Activated T-cell treated with anti-CD3 and anti-CD28 coated beads for 1 hour (primary cell): ENCODE measurements around the gene CNTFR.
A peak's percentile ranks its signal among the peaks of the same experiment; 100 is the strongest.

Experiments
- DNase-seq: peaks from one replicate; pipeline ENCODE4 v3.0.0-alpha.2; 2020; ENCODE audit warnings: low read depth

The CNTFR gene

DNA sequence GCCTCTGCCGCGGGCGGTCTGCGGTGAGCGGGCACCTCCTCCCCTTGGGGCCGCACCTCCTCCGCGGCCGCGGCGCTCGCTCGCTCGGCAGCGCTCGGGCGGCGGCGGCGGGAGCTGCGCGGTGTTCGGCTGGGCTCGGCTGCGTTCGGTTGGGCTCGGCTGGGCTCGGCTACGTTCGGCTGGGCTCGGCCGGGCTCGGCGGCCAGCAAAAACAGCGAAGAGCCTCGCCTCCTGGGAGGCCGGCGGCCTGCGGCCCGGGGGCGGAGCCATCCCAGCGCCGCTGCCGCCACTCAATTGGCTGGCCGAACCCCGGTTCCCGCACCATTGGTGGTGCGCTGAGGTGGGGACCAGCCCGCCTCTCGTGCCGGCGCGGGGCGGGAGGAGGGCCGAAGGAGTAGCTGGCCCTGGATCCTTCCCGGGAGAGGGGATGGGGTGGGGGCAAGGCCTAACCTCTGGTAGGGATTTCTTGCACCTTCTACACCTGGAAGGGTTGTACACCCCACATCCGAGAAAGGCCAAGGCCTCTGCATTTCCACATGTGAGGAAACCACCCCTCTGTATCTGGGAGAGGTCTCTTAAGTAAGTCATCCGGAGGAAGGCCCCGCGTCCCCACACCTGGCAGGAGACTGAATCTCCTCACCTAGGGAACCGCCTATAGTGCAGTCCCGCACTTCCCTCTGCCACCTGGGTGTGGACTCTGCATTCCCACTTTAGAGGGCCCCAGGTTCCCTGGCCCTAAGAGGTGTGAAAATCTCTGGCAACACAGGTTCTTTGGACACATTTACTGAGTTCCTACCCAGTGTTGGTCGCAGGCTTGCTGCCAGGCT lies 66.3 kb downstream of the CNTFR start, which contains the start of gene ENHO:
ENHO (minus strand) TSS at position 20 of the 827 bp plus-strand sequence. CDS start 1,295 bp downstream, outside the sequence.
- peak; percentile 79 for DNase-seq

DNA sequence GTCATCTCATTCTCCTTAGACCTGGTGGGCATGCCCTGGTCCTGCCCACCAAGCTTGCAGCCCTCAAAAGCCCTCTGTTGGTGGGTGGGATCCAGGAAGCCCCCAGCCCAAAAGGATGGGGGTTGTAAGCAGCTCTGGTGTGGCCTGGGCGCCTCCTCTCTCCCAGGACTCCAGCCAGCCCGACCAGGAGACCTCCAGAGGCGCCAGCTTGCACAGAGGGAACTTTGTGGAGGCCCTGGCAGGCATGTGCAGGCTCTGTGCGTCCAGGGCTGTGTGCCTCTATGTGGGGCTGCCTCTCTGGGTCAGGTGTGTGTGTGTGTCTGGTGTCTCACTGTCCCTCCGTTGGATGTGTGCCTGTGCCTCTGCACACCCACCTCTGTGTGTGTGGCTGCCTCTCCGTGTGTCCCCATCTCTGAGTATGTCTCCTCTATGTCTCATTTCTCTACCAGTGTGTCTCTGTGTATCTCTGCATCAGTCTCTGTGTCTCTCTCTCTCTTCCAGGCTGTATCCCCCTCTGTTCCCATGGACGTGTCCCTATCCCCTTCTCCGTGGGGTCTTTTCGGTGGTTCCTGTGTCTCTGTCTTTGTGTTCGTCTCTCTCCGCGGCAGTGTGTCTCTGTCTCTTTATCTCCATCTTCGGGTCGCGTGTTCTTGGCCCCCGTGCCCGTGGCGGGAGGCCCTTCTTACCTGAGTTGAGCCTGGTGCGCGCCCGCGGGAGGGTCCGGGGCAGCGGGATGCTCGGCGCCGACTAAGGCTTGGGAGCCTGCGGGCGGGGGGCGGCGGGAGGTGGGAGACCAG lies 67.2 kb downstream of the CNTFR start:
- DNase-seq = no peak

DNA sequence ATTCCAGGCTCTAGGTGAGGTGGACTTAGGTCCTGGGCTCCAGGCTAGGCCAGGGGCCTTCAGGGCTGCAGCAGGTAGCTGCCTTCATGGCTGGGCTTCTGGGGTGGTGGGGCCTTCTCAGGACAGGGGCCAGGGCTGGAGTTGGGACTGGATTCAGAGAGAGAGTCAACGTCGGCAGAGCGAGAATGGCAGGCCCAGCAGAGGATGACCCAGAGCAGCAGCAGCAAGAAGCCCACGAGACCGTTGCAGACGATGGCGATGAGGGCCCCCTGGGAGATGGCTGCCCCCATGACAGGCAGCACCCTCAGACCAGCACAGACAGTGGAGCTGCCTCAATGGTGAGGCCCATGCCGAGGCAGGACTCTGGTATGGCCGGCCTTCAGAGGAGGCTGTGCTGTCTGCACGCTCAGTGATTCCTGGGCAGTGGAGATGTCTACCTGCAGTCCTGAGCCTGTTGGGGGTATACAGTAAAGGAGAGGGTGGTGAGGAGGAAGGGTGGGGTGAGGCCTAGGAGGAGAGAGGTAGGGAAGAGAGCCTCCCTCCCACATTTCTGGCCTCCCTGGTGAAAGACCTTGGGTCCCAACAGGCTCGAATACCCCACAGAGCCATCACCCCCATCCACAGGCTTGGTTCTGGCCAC lies 68.0 kb downstream of the CNTFR start:
- DNase-seq = no peak

DNA sequence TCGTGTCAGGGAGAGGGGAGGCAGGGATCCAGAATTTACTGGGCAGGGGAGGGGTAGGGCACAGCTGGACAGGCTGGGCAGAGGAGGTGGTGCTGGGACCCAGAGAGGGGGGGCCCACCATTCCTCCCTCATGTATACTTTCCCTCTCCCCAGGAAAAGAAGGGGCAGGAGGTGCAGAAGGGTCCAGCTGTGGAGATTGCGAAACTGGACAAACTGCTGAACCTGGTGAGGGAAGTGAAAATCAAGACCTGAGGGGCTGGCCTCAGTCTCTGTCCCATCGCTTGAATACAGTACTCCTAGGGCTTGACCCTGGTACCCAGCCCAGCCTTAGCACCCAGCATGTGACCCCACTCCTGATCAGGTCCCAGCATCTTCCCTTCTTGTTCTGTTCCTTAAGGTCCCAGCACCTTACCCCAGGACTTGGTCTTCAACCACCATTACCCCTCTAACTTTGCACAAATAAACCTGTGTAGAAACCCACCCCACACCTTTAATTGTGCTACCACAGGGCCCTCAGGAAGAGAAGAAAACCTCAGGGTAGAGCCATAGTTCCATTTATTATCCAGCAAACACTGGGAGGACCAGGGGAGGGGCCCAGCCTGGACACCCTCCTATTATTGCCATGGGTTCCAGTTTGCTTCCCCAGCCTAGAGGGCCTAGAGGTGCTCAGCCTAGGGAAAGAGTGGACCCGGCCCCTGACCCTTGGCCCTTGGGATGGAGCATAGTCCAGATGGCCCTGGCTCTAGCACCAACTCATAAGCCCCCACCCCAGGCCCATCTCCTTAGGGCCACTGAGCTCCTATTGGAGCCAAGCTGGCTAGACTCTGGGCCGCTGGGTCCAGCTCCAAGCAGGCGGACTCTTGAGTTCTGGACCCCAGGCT lies 68.8 kb downstream of the CNTFR start:
- DNase-seq = no peak

DNA sequence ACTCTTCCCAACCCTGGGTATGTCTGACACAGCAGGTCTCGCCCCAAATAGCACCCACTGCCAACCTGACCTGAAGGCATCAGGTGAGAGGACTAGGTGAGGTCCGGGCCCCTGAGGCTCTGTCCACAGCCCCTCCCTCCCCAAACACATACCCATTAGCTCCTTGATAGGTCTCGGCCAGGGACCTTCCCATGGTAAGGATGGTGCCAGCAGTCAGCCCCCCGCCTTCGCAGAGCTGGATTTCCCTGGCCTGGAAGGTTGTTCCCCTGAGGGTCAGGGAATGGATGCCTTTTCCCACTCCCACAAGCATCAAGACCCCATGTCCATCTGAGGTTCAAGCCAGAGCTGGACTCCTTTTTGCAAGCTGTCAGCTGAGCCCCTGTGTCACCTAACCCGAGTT lies 69.4 kb downstream of the CNTFR start:
- DNase-seq = no peak

DNA sequence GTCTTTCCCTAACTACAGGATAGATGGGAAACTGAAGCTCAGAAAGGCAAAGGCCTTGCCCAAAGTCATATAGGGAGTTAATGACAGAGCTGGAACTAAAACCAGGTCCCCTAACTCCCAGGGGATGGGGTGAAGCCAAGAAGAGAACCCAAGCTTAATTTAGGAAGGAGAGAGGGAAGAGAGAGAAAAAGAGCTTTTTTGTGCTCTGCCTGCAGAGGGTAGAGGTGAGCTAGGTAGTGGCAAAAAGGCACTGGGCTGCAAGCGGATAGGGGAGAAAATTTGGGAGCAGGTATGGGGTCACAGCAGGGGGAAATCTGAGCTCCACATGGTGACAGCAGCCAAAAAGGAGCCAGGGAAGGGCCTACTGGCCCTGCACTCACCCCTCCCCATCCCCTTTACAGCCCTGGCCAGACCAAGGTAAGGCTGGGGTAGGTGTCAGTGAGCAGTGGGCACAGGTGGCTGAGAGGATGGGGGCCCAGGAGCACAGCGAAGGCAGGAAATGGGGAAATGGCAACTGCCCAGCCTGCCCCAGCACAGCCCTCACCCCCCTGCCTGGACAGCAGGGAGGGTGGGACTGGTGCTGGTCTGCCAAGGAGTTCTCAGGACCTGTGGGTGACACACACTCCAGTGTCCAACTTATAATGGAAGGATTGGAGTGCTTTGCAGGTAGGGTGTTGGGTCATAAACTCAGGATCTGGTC lies 70.1 kb downstream of the CNTFR start:
- DNase-seq = no peak

DNA sequence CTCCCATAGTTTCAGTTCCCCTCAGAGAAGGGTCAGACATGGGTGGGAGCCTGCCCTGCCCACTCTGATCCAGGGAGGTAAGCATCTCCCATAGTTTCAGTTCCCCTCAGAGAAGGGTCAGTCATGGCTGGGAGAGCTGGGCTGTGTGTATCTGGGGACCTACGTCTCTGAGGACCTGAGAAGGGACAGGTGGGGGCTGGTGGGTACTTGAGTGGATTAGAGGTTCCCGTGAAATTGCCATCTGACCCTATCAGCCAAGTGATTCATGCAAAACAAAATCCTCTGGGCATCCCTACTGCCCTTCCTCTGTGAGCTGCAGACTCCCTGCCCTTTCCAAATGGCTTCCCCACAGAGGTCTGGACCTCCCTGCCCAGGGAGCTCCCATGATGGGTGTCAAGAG lies 70.6 kb downstream of the CNTFR start:
- no peak for DNase-seq

DNA sequence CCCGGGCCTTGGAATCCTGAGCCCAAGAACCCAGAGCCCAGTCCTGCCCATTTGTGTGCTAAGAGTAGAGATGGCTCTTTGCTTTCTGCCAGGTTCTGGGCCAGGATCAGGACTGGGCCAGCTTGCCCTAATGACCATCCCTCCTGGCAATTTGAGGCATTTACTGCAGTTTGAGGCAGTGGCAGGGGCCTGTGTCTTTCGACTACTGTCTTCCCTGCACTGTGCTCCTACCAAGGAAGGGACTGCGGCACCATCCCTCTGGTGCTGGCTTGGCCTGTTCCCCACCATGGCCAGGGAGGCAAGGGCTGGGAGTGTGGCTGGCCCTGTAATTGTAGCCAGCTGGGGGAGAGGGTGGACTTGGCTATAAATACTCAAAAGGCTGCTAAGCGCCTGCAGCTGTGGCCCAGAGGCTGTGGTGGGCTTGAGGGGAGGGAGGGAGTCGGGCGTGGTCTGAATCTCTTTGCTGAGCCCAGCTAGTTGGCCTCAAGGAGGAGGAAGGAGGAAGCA lies 71.4 kb downstream of the CNTFR start:
- no peak for DNase-seq

DNA sequence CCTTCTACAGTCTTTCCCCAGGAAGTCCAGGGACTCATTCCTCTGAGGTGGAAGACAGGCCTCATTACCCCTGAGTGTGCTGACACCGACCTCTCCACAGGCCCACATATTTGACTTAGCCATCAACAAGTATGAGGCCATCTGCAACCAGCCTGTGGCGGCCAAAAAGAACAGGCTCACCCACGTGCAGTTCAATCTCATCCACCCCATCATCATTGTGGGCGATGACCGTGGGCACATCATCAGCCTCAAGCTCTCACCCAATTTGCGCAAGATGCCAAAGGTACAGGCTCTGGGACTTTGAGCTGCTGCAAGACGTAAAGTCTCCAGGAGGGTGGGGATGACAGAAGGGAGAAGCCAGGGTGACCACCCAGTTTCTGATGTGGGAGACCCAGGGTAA lies 72.3 kb downstream of the CNTFR start:
- DNase-seq = no peak

DNA sequence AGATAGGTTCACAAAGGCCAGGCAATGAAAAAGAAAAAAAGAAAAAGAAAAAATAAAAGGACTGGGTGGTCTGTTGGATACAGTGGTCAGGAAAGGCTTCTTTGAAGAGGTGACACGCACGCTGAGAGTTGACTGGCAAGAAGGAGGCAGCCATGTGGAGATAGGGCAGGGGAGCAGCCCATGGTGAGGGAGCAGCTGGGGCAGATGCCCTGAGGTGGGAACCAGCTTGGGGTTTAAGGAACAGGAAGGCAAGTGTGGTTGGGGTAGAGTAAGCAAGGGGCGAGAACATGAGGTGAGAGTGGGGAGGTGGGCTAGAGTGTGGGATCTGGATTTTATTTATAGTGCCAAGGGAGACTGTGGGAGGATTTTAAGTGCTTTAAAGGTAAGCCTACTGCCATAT lies 73.6 kb downstream of the CNTFR start:
- DNase-seq = no peak

DNA sequence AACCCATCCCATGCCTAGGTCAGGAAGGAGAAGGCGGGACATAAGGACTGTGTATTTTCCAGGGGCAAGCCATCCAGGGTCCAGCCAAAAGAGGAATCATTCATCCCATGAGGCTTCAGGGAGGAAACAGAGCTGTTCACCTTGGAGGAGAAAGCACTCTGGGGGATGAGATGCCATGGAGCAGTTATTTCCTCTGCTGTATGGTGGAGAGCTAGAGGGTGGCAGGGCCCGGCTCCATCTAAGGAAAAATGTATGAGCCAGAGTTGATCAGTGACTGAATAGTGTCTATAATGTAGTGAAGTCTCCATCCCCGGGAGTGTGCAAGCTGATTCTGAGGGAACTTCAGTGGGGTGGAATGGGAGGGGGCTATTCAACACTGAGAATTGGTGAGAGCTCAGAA lies 74.7 kb downstream of the CNTFR start:
- no peak for DNase-seq

DNA sequence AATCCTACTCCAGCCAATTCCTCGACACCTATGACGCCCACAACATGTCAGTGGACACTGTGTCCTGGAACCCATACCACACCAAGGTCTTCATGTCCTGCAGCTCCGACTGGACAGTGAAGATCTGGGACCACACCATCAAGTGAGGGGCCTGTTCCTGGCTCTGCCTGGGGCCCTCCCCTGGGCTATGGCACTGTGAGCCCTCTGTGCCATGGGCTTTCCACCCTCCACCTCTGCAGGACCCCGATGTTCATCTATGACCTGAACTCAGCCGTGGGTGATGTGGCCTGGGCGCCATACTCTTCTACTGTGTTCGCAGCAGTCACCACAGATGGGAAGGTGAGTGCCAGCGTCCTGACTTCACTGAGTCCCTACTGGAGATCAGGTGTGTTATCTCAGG lies 75.1 kb downstream of the CNTFR start:
- DNase-seq = no peak

DNA sequence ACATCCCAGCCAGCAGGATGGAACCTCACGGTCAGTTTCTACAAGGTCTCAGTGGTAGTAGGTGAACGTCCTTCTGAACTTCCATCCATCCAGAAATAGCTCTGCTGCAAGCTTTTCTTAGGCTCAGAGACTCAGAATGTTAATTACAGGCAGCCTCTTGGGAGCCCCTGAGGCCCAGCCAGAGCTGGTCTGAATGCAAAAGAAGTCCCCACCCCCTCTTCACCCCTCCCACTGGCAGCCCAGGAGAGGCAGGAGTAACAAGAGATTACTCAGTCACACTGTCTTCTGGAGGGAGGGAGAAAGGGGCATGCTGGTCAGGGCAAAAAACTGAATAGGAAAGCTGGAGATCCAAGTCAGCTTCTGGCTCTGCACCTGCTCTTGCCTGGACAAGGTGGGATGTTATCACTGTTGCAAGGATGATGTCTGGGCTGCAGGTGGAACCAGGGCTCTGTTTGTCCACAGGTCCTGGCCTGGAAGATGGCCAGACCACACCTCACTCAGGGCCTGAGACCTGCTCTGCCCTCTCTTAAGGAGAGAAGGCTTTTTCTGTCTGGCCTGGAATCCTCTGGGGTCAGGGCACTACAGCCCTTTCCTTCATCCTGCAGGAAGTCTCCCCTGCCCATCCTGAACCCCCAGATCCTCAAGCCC lies 75.8 kb downstream of the CNTFR start:
- no peak for DNase-seq

DNA sequence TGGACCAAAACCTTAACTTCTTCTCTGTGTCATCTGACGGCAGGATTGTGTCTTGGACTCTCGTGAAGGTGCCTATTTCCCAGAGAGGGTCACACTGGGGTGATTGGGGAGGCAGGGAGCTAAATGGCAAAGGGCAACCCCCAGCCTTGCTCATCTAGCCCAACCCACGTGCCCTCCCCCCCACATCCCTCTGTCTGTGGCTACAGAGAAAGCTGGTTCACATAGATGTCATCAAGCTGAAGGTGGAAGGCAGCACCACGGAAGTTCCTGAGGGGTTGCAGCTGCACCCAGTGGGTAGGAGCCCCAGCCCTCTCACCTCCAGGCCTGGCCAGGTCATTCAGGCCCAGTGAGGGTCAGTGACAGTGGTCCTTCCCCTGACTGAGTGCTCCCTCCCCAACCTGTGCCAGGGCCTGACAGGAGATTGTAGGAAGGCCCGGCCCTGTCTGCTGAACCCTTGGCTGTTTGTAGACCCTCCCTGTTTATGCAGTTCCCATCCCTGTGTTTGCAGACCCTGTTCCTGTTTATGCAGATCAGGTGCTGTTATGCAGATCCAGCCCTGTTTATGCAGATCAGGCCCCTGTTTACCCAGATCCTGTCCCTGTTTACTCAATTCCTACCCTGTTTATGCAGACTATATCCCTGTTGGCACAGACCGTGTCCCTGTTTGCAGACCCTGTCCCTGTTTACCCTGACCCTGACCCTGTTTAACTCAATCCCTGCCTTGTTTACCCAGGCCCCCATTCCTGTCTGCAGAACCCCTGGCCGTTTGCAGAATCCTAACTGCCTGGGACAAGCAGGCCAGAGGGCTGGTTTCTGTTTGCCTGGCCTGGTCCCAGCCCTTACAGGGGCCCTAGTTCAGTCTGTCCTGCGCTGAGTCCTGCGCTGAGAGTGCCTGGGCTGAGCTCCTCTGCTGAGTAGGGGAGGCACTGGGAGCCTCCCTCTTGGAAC lies 77.1 kb downstream of the CNTFR start:
- DNase-seq = no peak

DNA sequence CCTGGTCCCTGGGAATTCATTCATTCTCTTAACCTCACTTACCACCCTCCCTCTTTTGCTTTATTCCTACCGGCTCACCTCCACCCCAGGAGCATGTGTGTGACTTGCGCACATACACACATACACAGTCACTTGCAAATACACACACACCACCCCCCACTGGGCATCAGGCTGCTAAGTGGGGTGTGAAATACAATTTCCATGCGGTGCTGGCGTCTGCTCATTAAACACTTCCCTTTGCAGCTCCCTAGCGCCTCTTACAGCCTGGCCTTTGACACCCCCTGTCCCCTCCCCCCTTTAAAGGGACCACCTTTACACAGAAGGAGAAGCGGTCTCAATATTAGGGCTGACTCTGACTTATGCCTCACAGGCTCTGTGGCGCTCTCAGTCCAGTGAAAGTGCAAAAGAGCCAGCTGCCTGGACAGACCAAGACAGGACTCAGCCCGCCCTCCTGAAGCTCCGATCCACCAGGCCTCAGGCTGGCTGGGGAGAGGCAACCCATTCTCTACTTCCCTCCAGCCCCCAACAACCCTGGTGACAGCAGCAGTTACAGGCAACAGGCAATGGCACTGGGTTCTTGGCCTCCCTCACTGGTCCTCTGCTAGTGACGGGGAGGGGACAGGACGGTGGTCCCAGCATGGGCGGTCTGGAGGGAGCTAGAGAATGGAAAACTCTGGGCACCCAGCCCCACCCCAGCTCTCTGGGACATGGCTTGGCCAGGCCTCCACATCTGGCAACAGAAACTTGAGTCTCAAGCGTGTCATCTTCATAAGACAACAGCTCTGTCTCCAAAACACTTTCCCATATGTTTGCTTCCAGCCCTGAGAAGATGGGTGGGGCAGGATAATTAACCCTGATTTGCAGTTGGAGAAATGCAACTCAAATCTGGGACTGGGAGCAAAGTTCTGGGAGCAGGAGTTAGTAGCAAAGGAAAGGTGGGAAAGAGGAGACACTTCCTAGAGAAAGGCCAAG lies 78.7 kb downstream of the CNTFR start:
- no peak for DNase-seq

DNA sequence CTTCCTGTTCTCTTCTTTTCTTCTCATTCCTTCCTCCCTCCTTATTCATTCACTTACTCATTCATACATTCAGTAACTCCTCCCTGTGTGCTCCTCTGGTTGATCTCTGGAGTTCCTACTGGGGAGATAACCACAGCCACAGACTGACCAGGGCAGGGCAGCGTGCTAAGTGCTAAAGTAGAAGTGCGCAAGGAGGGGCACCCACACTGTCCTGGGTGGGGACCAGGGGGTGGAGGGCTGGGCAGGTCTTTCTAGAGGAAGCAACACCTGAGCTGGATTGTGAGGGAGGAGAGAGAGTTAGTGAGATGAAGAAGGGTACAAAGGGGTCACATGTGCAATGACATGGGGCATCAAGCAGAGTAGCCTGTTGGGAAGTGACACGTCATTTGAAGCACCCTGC lies 80.6 kb downstream of the CNTFR start:
- DNase-seq = no peak

DNA sequence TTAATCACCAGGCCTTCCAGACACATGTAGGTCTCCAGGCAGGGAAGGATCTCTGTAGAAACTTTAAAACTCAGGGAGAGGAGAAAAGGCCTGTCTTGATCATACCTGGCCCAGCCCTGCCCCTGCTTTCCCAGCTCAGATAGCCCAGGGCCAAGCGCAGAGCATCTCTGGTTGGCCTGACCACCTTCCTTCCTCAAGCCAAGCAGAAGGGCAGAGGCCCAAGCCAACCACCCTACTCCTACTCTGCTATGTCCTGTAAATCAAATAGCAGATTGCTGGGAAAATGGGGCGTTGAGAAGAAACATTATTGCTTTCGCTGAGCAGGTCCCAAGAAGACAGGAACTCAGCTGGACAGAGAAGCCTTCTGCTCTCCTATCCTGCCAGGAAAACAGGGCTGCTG lies 81.1 kb downstream of the CNTFR start:
- DNase-seq = no peak

DNA sequence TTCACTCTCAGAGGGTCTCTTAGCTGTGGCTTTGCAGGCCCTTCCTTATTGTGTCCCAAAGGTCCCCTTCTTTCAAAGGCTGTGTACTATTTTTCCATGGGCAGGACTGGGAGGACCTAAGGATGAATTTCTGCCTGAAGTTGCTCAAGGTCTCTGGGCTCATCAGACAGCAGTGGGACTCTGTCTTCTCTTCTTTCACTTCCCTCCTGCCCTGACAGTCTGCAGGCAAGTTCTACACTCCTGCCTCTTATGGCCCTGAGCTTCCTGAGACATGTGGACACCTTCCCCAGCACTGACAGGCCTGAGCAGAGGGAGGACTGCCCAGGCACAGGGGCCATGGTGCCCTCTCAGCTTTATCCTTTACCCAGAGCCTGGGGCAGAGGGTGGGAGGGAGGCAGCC lies 81.6 kb downstream of the CNTFR start:
- no peak for DNase-seq
